HL-60/S4 (cell line): ENCODE data around the gene CDK19.
"Not testable (repeated sequence)": the region's sequence is repeated elsewhere in the genome, so short reads cannot be mapped to it uniquely, and the experiment has no call there.

ENCODE experiments used
- in situ Hi-C: fragments of 300-500 bp; cut with MboI; formaldehyde crosslinking; loops from 2 replicates; pipeline ENCODE4 v1.14.3; 2022; ENCODE audit warnings: low sequenced_read_pairs

The CDK19 gene

GRCh38 chr6:110595112-110595511 lies 220.2 kb downstream of the CDK19 start:
- in situ Hi-C loops: no loop called here

GRCh38 chr6:110593637-110594036 lies 221.6 kb downstream of the CDK19 start:
- in situ Hi-C loops: no loop called here

GRCh38 chr6:110592765-110593164 lies 222.5 kb downstream of the CDK19 start:
- in situ Hi-C loops: no loop called here

- in situ Hi-C loops: no loop called here
These were observed 224.4 kb downstream of the CDK19 start for GRCh38 chr6:110590821-110591351.

GRCh38 chr6:110589865-110590513 lies 225.3 kb downstream of the CDK19 start:
- in situ Hi-C loops: no loop called here

GRCh38 chr6:110587328-110587727 lies 227.9 kb downstream of the CDK19 start:
- in situ Hi-C loops: no loop called here

GRCh38 chr6:110581679-110582078 lies 233.6 kb downstream of the CDK19 start:
- in situ Hi-C loops: no loop called here

- in situ Hi-C loops: not testable (repeated sequence)
These were observed 237.6 kb downstream of the CDK19 start for GRCh38 chr6:110577596-110578167.

GRCh38 chr6:110575925-110576463 lies 239.3 kb downstream of the CDK19 start:
- in situ Hi-C loops: no loop called here

- in situ Hi-C loops: no loop called here
These were observed 240.5 kb downstream of the CDK19 start for GRCh38 chr6:110574817-110575216.

GRCh38 chr6:110573537-110573936 lies 241.7 kb downstream of the CDK19 start:
- in situ Hi-C loops: no loop called here

- in situ Hi-C loops: no loop called here
These were observed 242.1 kb downstream of the CDK19 start for GRCh38 chr6:110573136-110573535.

GRCh38 chr6:110567957-110568696 lies 247.1 kb downstream of the CDK19 start:
- in situ Hi-C loops: no loop called here

- in situ Hi-C loops: no loop called here
These were observed 248.7 kb downstream of the CDK19 start for GRCh38 chr6:110566346-110567125.

GRCh38 chr6:110564703-110565421 lies 250.4 kb downstream of the CDK19 start:
- in situ Hi-C loops: no loop called here

GRCh38 chr6:110563711-110564110 lies 251.6 kb downstream of the CDK19 start:
- in situ Hi-C loops: no loop called here

GRCh38 chr6:110562316-110562915 lies 252.9 kb downstream of the CDK19 start:
- in situ Hi-C loops: no loop called here

GRCh38 chr6:110561696-110562095 lies 253.6 kb downstream of the CDK19 start:
- in situ Hi-C loops: no loop called here

GRCh38 chr6:110561008-110561396 lies 254.3 kb downstream of the CDK19 start:
- in situ Hi-C loops: no loop called here
